OCI-LY7 (cell line): ENCODE data around the gene HIGD2A.

Experiments
- CTCF ChIP-seq: fragments of 200-600 bp; sonication (generic); conservative IDR thresholded peaks from 2 replicates; pipeline ENCODE4 v1.5.1; 2014; ENCODE audit warnings: mild to moderate bottlenecking, antibody characterized with exemption, low read length, moderate library complexity, mixed read lengths
- EZH2phosphoT487 ChIP-seq: fragments of 200-600 bp; sonication (generic); IDR thresholded peaks from 2 replicates; pipeline ENCODE4 v1.6.1; 2018; ENCODE audit warnings: low read depth, borderline replicate concordance, mild to moderate bottlenecking, mixed run types, antibody characterized with exemption, low read length, moderate library complexity, mixed read lengths

GRCh38 chr5:176420086-176420485, 31.5 kb downstream of the HIGD2A start:
- TF ChIP-seq CTCF: no peak
- TF ChIP-seq EZH2phosphoT487: no peak
